Myocyte (in vitro differentiated cells): ENCODE measurements around the gene HOXA3. TPM values are rescaled to one million over a fixed set of nuclear protein-coding genes. Genes with fewer than 3 reads are reported as not detected.

Source experiments
- DNase-seq: peaks from one replicate; pipeline ENCODE4 v3.0.0-alpha.2; 2012; ENCODE audit warnings: low read depth
- total RNA-seq: library from RNA; depleted of rRNA; stranded (reverse); fragments of >200 nt; gene quantifications from 2 replicates; pipeline ENCODE4 v1.2.3, GENCODE V29; 2014

The HOXA3 gene
- total RNA-seq, 1 donor from 2014 or later = 4.4 TPM

GRCh38 chr7:27145914-27146412 is 6.4 kb downstream of the HOXA3 start:
- no peak for DNase-seq

GRCh38 chr7:27145165-27145913 is 7.0 kb downstream of the HOXA3 start:
- DNase-seq = no peak

GRCh38 chr7:27144781-27145164 is 7.6 kb downstream of the HOXA3 start:
- DNase-seq = no peak

- no peak for DNase-seq
Measured at GRCh38 chr7:27143950-27144780, 8.2 kb downstream of the HOXA3 start.

GRCh38 chr7:27143023-27143949 is 9.1 kb downstream of the HOXA3 start, which contains the start of gene HOXA5:
Gene HOXA5, minus strand, starts transcription at chr7:27143681. Its CDS starts 74 bp downstream, at chr7:27143607.
- peak; percentile 98 for DNase-seq

GRCh38 chr7:27142580-27143022 is 9.8 kb downstream of the HOXA3 start:
- no peak for DNase-seq

GRCh38 chr7:27141923-27142579 is 10.3 kb downstream of the HOXA3 start:
- DNase-seq = peak; percentile 83

GRCh38 chr7:27141137-27141922 is 11.1 kb downstream of the HOXA3 start:
- no peak for DNase-seq

- DNase-seq = no peak
Measured at GRCh38 chr7:27140126-27140857, 12.1 kb downstream of the HOXA3 start.

GRCh38 chr7:27139334-27140125 is 12.9 kb downstream of the HOXA3 start:
- no peak for DNase-seq

GRCh38 chr7:27138985-27139333 is 13.4 kb downstream of the HOXA3 start:
- DNase-seq = no peak

GRCh38 chr7:27138472-27138871 is 13.9 kb downstream of the HOXA3 start:
- DNase-seq = no peak

GRCh38 chr7:27137640-27138315 is 14.6 kb downstream of the HOXA3 start:
- DNase-seq = no peak

GRCh38 chr7:27134392-27134791 is 18.0 kb downstream of the HOXA3 start:
- DNase-seq = peak; percentile 79

GRCh38 chr7:27133409-27134231 is 18.8 kb downstream of the HOXA3 start:
- no peak for DNase-seq

GRCh38 chr7:27132978-27133377 is 19.4 kb downstream of the HOXA3 start:
- no peak for DNase-seq

GRCh38 chr7:27132214-27132613 is 20.2 kb downstream of the HOXA3 start:
- no peak for DNase-seq
